GM18861 (cell line): ENCODE results near the gene NEDD4L.
A peak's percentile ranks its signal among the peaks of the same experiment; 100 is the strongest.

Experiments used
- ATAC-seq: cut with Tn5 transposase; IDR thresholded peaks from one replicate; pipeline ENCODE4 v1.9.1; 2021; ENCODE audit not compliant: unreplicated experiment

The NEDD4L gene

GRCh38 chr18:58204776-58205442 is 160.9 kb downstream of the NEDD4L start:
- no peak for ATAC-seq

GRCh38 chr18:58205443-58206160 is 161.6 kb downstream of the NEDD4L start:
- no peak for ATAC-seq

- no peak for ATAC-seq
Observed at GRCh38 chr18:58207520-58208152, 163.6 kb downstream of the NEDD4L start.

- no peak for ATAC-seq
Observed at GRCh38 chr18:58208207-58208932, 164.3 kb downstream of the NEDD4L start.

- no peak for ATAC-seq
Observed at GRCh38 chr18:58209326-58209725, 165.3 kb downstream of the NEDD4L start.

GRCh38 chr18:58211510-58211909 is 167.5 kb downstream of the NEDD4L start:
- ATAC-seq = no peak

GRCh38 chr18:58212274-58212673 is 168.2 kb downstream of the NEDD4L start:
- ATAC-seq = peak; percentile 35

- no peak for ATAC-seq
Observed at GRCh38 chr18:58213440-58213839, 169.4 kb downstream of the NEDD4L start.

- ATAC-seq = no peak
Observed at GRCh38 chr18:58215011-58215410, 171.0 kb downstream of the NEDD4L start.

GRCh38 chr18:58216071-58216481 is 172.1 kb downstream of the NEDD4L start:
- ATAC-seq = peak; percentile 46

GRCh38 chr18:58217052-58217451 is 173.0 kb downstream of the NEDD4L start:
- ATAC-seq = no peak

GRCh38 chr18:58218117-58218516 is 174.1 kb downstream of the NEDD4L start:
- no peak for ATAC-seq

- no peak for ATAC-seq
Observed at GRCh38 chr18:58221060-58221725, 177.2 kb downstream of the NEDD4L start.

GRCh38 chr18:58222432-58223125 is 178.6 kb downstream of the NEDD4L start:
- no peak for ATAC-seq

GRCh38 chr18:58223717-58224424 is 179.8 kb downstream of the NEDD4L start:
- peak; percentile 33 for ATAC-seq

GRCh38 chr18:58224425-58224750 is 180.4 kb downstream of the NEDD4L start:
- no peak for ATAC-seq

GRCh38 chr18:58225101-58225500 is 181.1 kb downstream of the NEDD4L start:
- ATAC-seq = peak; percentile 85

- no peak for ATAC-seq
Observed at GRCh38 chr18:58226429-58226828, 182.4 kb downstream of the NEDD4L start.

GRCh38 chr18:58227361-58227930 is 183.4 kb downstream of the NEDD4L start:
- ATAC-seq = no peak
